Osteoblast (primary cell): ENCODE results near the gene DIS3L2. TPM values are rescaled to one million over a fixed set of nuclear protein-coding genes. Genes with fewer than 3 reads are reported as not detected.

Experiments
- DNase-seq: peaks from one replicate; pipeline ENCODE4 v3.0.0; 2011; ENCODE audit warnings: low spot score, mixed read lengths; ENCODE audit not compliant: insufficient read length; ENCODE audit errors: missing footprints
- H2AFZ ChIP-seq: 2 replicates; pipeline ENCODE4 v1.6.0; 2011; ENCODE audit warnings: mild to moderate bottlenecking, low read length
- H3K27ac ChIP-seq: 2 replicates; pipeline ENCODE4 v1.5.1; 2011; ENCODE audit warnings: mild to moderate bottlenecking, low read depth, low read length, moderate library complexity
- H3K27me3 ChIP-seq: 2 replicates; pipeline ENCODE4 v1.6.0; 2012; ENCODE audit warnings: mild to moderate bottlenecking, control low read depth, inconsistent platforms, low read length, moderate library complexity; ENCODE audit not compliant: insufficient read depth
- H3K36me3 ChIP-seq: 2 replicates; pipeline ENCODE4 v1.5.1; 2011; ENCODE audit warnings: mild to moderate bottlenecking, low read length, control low read depth, moderate library complexity; ENCODE audit not compliant: insufficient read depth
- H3K4me1 ChIP-seq: 2 replicates; pipeline ENCODE4 v1.5.1; 2011; ENCODE audit warnings: mild to moderate bottlenecking, low read length, control low read depth, moderate library complexity; ENCODE audit not compliant: insufficient read depth
- H3K4me2 ChIP-seq: 2 replicates; pipeline ENCODE4 v1.6.0; 2011; ENCODE audit warnings: mild to moderate bottlenecking, low read length; ENCODE audit not compliant: insufficient read depth
- H3K4me3 ChIP-seq: fragments of 200-600 bp; sonication (generic); 3 replicates; pipeline ENCODE4 v1.5.1; 2012; ENCODE audit warnings: mild to moderate bottlenecking, low read length, inconsistent platforms; ENCODE audit not compliant: insufficient read depth
- H3K79me2 ChIP-seq: 2 replicates; pipeline ENCODE4 v1.6.0; 2012; ENCODE audit warnings: mild to moderate bottlenecking, low read length, control low read depth, inconsistent platforms; ENCODE audit not compliant: insufficient read depth
- H3K9me3 ChIP-seq: 2 replicates; pipeline ENCODE4 v1.5.1; 2011; ENCODE audit warnings: low read depth, low read length, control low read depth
- H4K20me1 ChIP-seq: 2 replicates; pipeline ENCODE4 v1.6.0; 2012; ENCODE audit warnings: mild to moderate bottlenecking, low read length, control low read depth; ENCODE audit not compliant: insufficient read depth
- CTCF ChIP-seq: IDR thresholded peaks from 2 replicates; pipeline ENCODE4 v1.5.1; 2011; ENCODE audit warnings: mild to moderate bottlenecking, low read depth, low read length, moderate library complexity; ENCODE audit errors: extremely low read depth
- total RNA-seq: library from RNA; depleted of rRNA; stranded (reverse); fragments of >200 nt; gene quantifications from 2 replicates; pipeline ENCODE4 v1.2.3, GENCODE V29; 2012

DIS3L2 gene
- total RNA-seq, 1 donor: 28.2 TPM

DNA sequence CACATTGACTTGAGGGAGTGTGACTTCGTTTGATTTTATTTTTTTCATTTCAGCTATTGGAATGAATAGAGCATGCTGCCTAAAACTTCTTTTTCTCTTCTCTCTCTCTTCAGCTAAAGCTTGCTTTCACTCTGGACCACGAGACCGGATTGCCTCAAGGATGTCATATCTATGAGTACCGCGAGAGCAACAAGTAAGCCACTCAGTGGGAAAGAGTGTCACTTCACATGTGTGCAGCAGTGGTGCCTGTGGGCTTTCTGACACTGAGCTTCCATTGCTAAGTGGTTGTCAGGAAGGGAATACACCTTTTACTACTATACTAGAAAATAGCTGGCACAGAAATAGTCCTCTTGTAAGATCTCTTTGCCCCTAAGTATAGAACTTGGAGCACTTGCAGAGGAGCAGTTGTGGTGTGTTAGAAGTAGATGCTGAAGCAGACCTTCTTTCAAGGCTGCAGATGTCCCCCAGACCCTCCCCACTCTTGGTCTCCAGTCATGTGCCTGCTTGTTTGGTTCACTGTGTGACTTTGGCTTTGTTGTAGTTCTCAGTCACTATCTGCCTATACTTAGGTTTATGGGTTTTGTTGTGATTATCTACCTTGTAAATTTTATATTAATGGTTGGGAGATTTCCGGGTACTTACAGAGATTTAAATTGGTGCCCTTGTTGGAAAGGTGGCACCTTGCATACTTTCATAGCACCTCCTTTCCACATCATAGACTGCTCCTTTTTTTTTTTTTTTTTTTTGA is 338.6 kb downstream of the DIS3L2 start:
- no peak overlapping the region for H2AFZ ChIP-seq

GRCh38 chr2:232300894-232301387 is 339.4 kb downstream of the DIS3L2 start:
- Histone ChIP-seq H3K4me1 (peaks cover 9% of the 10 kb centered on the region), H3K79me2 (no peaks in the 10 kb centered on the region), H3K4me2 (no peak overlapping the region), H3K4me3 (no peak overlapping the region), H3K36me3 (no peaks in the 10 kb centered on the region), H4K20me1 (peaks cover 9% of the 10 kb centered on the region), H3K9me3 (no peaks in the 10 kb centered on the region), H3K27ac (no peak overlapping the region), H2AFZ (no peak overlapping the region), H3K27me3 (no peaks in the 10 kb centered on the region)
- DNase-seq: no peak
- no peak for TF ChIP-seq CTCF

More for the DNA sequence above, 338.6 kb downstream of the DIS3L2 start:
- Histone ChIP-seq H3K4me2 (no peak overlapping the region), H3K27me3 (no peaks in the 10 kb centered on the region), H3K9me3 (no peaks in the 10 kb centered on the region), H3K36me3 (no peaks in the 10 kb centered on the region), H3K79me2 (no peaks in the 10 kb centered on the region), H3K27ac (no peak overlapping the region), H3K4me3 (no peak overlapping the region), H4K20me1 (peaks cover 10% of the 10 kb centered on the region), H3K4me1 (peaks cover 9% of the 10 kb centered on the region)
- TF ChIP-seq CTCF: no peak
- no peak for DNase-seq

GRCh38 chr2:232304236-232304635 is 342.7 kb downstream of the DIS3L2 start:
- DNase-seq: no peak
- no peak overlapping the region for H3K4me2 ChIP-seq
- no peaks in the 10 kb centered on the region for H3K36me3 ChIP-seq
- TF ChIP-seq CTCF: no peak
- H3K27me3 ChIP-seq: no peaks in the 10 kb centered on the region
- no peak overlapping the region for H3K4me3 ChIP-seq
- H4K20me1 ChIP-seq: peaks cover 7% of the 10 kb centered on the region
- H3K27ac ChIP-seq: no peak overlapping the region
- H3K9me3 ChIP-seq: no peaks in the 10 kb centered on the region
- H3K79me2 ChIP-seq: no peaks in the 10 kb centered on the region
- H3K4me1 ChIP-seq: peaks cover 9% of the 10 kb centered on the region
- H2AFZ ChIP-seq: no peak overlapping the region

- H3K27me3 ChIP-seq: no peaks in the 10 kb centered on the region
- no peak overlapping the region for H3K27ac ChIP-seq
- no peak for DNase-seq
- H3K9me3 ChIP-seq: no peaks in the 10 kb centered on the region
- H2AFZ ChIP-seq: no peak overlapping the region
- no peak overlapping the region for H3K4me2 ChIP-seq
- H3K79me2 ChIP-seq: no peaks in the 10 kb centered on the region
- H3K36me3 ChIP-seq: no peaks in the 10 kb centered on the region
- no peak for TF ChIP-seq CTCF
- H3K4me1 ChIP-seq: no peaks in the 10 kb centered on the region
- H3K4me3 ChIP-seq: no peak overlapping the region
- peaks cover 5% of the 10 kb centered on the region for H4K20me1 ChIP-seq
Measured at GRCh38 chr2:232306741-232307305, 345.3 kb downstream of the DIS3L2 start.
